IMR-90 (cell line): ENCODE results near the gene SYS1. TPM values are rescaled to one million over a fixed set of nuclear protein-coding genes. Genes with fewer than 3 reads are reported as not detected.

Experiments used
- ATAC-seq: fragments of 200-7000 bp; cut with Tn5 transposase; 2 replicates; pipeline ENCODE4 v1.9.1; 2020; ENCODE audit warnings: low read depth, mild to moderate bottlenecking, moderate library complexity
- BruUV-seq: library from RNA; stranded (reverse); fragments of 400-500 nt; replicated peaks from 2 replicates; lab custom pipeline; 2021; lab: Mats Ljungman, UMichigan
- CTCF ChIA-PET: fragments of 300-600 bp; formaldehyde crosslinking; extraction: SDS; loops from one replicate; lab custom pipeline; 2021; ENCODE audit warnings: antibody characterized with exemption; lab: Yijun Ruan, JAX
- POLR2A ChIA-PET: fragments of 300-600 bp; sonication (Branson Sonifier 250); formaldehyde crosslinking; loops from one replicate; lab custom pipeline; 2022; ENCODE audit warnings: antibody characterized with exemption; ENCODE audit not compliant: unreplicated experiment; lab: Charles Lee
- DNase-seq: peaks from one replicate; pipeline ENCODE4 v3.0.0; 2013
- H2AFZ ChIP-seq: replicated peaks from 2 replicates; pipeline ENCODE3; 2013; ENCODE audit warnings: low read length, mild to moderate bottlenecking; ENCODE audit not compliant: poor library complexity
- H2AK5ac ChIP-seq: 2 replicates; pipeline ENCODE4 v1.6.1; 2013; ENCODE audit warnings: low read depth, low read length, inconsistent platforms
- H2AK9ac ChIP-seq: replicated peaks from 2 replicates; pipeline ENCODE3; 2013; ENCODE audit warnings: mild to moderate bottlenecking, low read depth, low read length, moderate library complexity; ENCODE audit not compliant: poor library complexity
- H2BK120ac ChIP-seq: 2 replicates; pipeline ENCODE4 v1.6.1; 2013; ENCODE audit warnings: low read depth, low read length, inconsistent platforms
- H2BK15ac ChIP-seq: 3 replicates; pipeline ENCODE4 v1.6.1; 2013; ENCODE audit warnings: low read depth, low read length, inconsistent platforms
- H2BK20ac ChIP-seq: 2 replicates; pipeline ENCODE4 v1.6.1; 2013; ENCODE audit warnings: low read depth, mild to moderate bottlenecking, inconsistent platforms, low read length, moderate library complexity
- H2BK5ac ChIP-seq: 2 replicates; pipeline ENCODE4 v1.6.1; 2013; ENCODE audit warnings: mild to moderate bottlenecking, low read depth, low read length, inconsistent platforms; ENCODE audit not compliant: poor library complexity, severe bottlenecking
- H3K14ac ChIP-seq: replicated peaks from 2 replicates; pipeline ENCODE4 v1.6.1; 2013; ENCODE audit warnings: low read depth, low read length, inconsistent platforms
- H3K18ac ChIP-seq: 2 replicates; pipeline ENCODE4 v1.6.1; 2013; ENCODE audit warnings: low read depth, low read length, control low read depth
- H3K23ac ChIP-seq: 2 replicates; pipeline ENCODE4 v1.6.1; 2013; ENCODE audit warnings: low read depth, low read length, inconsistent platforms
- H3K27ac ChIP-seq: 2 replicates; pipeline ENCODE4 v1.5.1; 2013; ENCODE audit warnings: mild to moderate bottlenecking, control low read depth, low read length; ENCODE audit not compliant: insufficient read depth
- H3K27me3 ChIP-seq: 2 replicates; pipeline ENCODE4 v1.6.1; 2013; ENCODE audit warnings: low read length; ENCODE audit not compliant: control insufficient read depth, insufficient read depth
- H3K36me3 ChIP-seq: 2 replicates; pipeline ENCODE4 v1.6.1; 2013; ENCODE audit warnings: low read length, mixed read lengths; ENCODE audit not compliant: control insufficient read depth, insufficient read depth
- H3K4ac ChIP-seq: 2 replicates; pipeline ENCODE4 v1.6.1; 2013; ENCODE audit warnings: low read depth, low read length, inconsistent platforms
- H3K4me1 ChIP-seq: 2 replicates; pipeline ENCODE4 v1.6.1; 2013; ENCODE audit warnings: low read length, mixed read lengths; ENCODE audit not compliant: control insufficient read depth, insufficient read depth
- H3K4me2 ChIP-seq: 2 replicates; pipeline ENCODE4 v1.6.1; 2013; ENCODE audit warnings: low read depth, mild to moderate bottlenecking, control low read depth, low read length, moderate library complexity
- H3K4me3 ChIP-seq: 2 replicates; pipeline ENCODE4 v1.5.1; 2013; ENCODE audit warnings: low read depth, mild to moderate bottlenecking, control low read depth, low read length, moderate library complexity; ENCODE audit not compliant: insufficient read depth
- H3K56ac ChIP-seq: 2 replicates; pipeline ENCODE4 v1.6.1; 2013; ENCODE audit warnings: low read length, inconsistent platforms; ENCODE audit not compliant: insufficient read depth; ENCODE audit errors: extremely low read depth
- H3K79me1 ChIP-seq, 2 experiments: 2 replicates each; pipeline ENCODE4 v1.6.1; 2013; ENCODE audit warnings: low read length in 2 of 2, inconsistent platforms in 1 of 2, low read depth in 1 of 2
- H3K9ac ChIP-seq: 2 replicates; pipeline ENCODE4 v1.6.1; 2013; ENCODE audit warnings: low read depth, low read length, control low read depth
- H3K9me1 ChIP-seq: 2 replicates; pipeline ENCODE4 v1.6.1; 2013; ENCODE audit warnings: low read length, inconsistent platforms; ENCODE audit not compliant: insufficient read depth
- H3K9me3 ChIP-seq: 2 replicates; pipeline ENCODE4 v1.6.1; 2013; ENCODE audit warnings: low read length; ENCODE audit not compliant: control insufficient read depth, insufficient read depth
- H4K20me1 ChIP-seq: 2 replicates; pipeline ENCODE4 v1.6.1; 2013; ENCODE audit warnings: low read length, inconsistent platforms; ENCODE audit not compliant: insufficient read depth
- H4K5ac ChIP-seq: 2 replicates; pipeline ENCODE4 v1.6.1; 2013; ENCODE audit warnings: mild to moderate bottlenecking, low read depth, low read length, control low read depth
- H4K8ac ChIP-seq, 2 experiments: 2 replicates each; pipeline ENCODE4 v1.6.1; 2013; ENCODE audit warnings: low read depth in 2 of 2, low read length in 2 of 2, control low read depth in 1 of 2, inconsistent platforms in 1 of 2
- H4K91ac ChIP-seq: 2 replicates; pipeline ENCODE4 v1.6.1; 2013; ENCODE audit warnings: low read depth, low read length, inconsistent platforms; ENCODE audit not compliant: insufficient read depth
- FOS ChIP-seq: fragments of 150-350 bp; IDR thresholded peaks from 2 replicates; pipeline ENCODE4 v1.6.1; 2016; ENCODE audit warnings: low read depth, low read length
- WGBS, 2 experiments: methylation state at CpG; one replicate each; pipeline versions ENCODE4 v1.1.5 to v1.1.7; 2013; ENCODE audit warnings: missing lambda C conversion rate in 2 of 2; ENCODE audit not compliant: insufficient read length in 1 of 2; ENCODE audit errors: extremely low coverage in 2 of 2; 5-methylcytosine and 5-hydroxymethylcytosine counted together
- dilution Hi-C: fragments of 300-500 bp; cut with HindIII; formaldehyde crosslinking; loops from one replicate; pipeline ENCODE4 v1.14.3; 2018; ENCODE audit warnings: low sequenced_read_pairs; ENCODE audit not compliant: unreplicated experiment
- in situ Hi-C: fragments of 300-500 bp; cut with MboI; formaldehyde crosslinking; loops from 3 replicates; pipeline ENCODE4 v1.14.3; 2019; ENCODE audit warnings: low sequenced_read_pairs, inconsistent platforms, mixed read lengths
- intact Hi-C: fragments of 100-400 bp; cut with micrococcal nuclease; formaldehyde crosslinking; loops from 2 replicates; pipeline ENCODE4 v1.10.0; 2022
- polyA plus RNA-seq, 3 experiments: library from polyadenylated mRNA; depleted of rRNA; stranded (reverse); fragments of >200 nt; gene quantifications; 2 replicates each; pipeline ENCODE4 v1.2.3, GENCODE V29; 2012; ENCODE audit warnings: low replicate concordance in 1 of 3
- total RNA-seq: library from RNA; depleted of rRNA; stranded (reverse); fragments of >200 nt; gene quantifications from 2 replicates; pipeline ENCODE4 v1.2.3, GENCODE V29; 2012

The SYS1 gene
- total and polyA plus RNA-seq, 2 of the 4 experiments (the other 2 are of a cell fraction) = 12.9 to 24.6 TPM

GRCh38 chr20:45387274-45387673 is 24.3 kb downstream of the SYS1 start:
- intact Hi-C loops = no loop called here
- BruUV-seq = no TSS peak
- H2BK15ac ChIP-seq = no peak overlapping the region
- H3K18ac ChIP-seq = no peak overlapping the region
- no peak overlapping the region for H3K9ac ChIP-seq
- H3K56ac ChIP-seq = no peak overlapping the region
- H3K27me3 ChIP-seq = no peaks in the 10 kb centered on the region
- dilution Hi-C loops = no loop called here
- no peak overlapping the region for H3K4me3 ChIP-seq
- no peak overlapping the region for H4K5ac ChIP-seq
- ATAC-seq (no peak), DNase-seq (no peak)
- H3K4me1 ChIP-seq = no peaks in the 10 kb centered on the region
- H2AK5ac ChIP-seq = no peak overlapping the region
- H3K23ac ChIP-seq = no peak overlapping the region
- no peak overlapping the region for H2AFZ ChIP-seq
- no peak overlapping the region for H3K4me2 ChIP-seq
- no peaks in the 10 kb centered on the region for H3K79me1 ChIP-seq
- no peak overlapping the region for H3K14ac ChIP-seq
- no peaks in the 10 kb centered on the region for H3K9me3 ChIP-seq
- no peak overlapping the region for H2BK5ac ChIP-seq
- no peak overlapping the region for H3K4ac ChIP-seq
- no peak overlapping the region for H3K27ac ChIP-seq
- TF ChIP-seq FOS = no peak
- no peak overlapping the region for H2BK20ac ChIP-seq
- in situ Hi-C loops = no loop called here
- H2BK120ac ChIP-seq = no peak overlapping the region
- no peak overlapping the region for H4K8ac ChIP-seq
- no peaks in the 10 kb centered on the region for H3K36me3 ChIP-seq
- H4K91ac ChIP-seq = no peak overlapping the region
- ChIA-PET CTCF (interaction anchor here (1.3 kb wide), 1 partner anchor 13 kb away, joined by 3 read pairs; no protein-coding TSS in a partner anchor), POLR2A (no interaction called here)
- no peaks in the 10 kb centered on the region for H3K9me1 ChIP-seq
- no CpG with 5 or more reads among the region's 1 CpG for WGBS, 2 experiments
- no peaks in the 10 kb centered on the region for H4K20me1 ChIP-seq
- H2AK9ac ChIP-seq = no peak overlapping the region
